Measurements from ENCODE around the gene PITPNM3.

The PITPNM3 gene

DNA sequence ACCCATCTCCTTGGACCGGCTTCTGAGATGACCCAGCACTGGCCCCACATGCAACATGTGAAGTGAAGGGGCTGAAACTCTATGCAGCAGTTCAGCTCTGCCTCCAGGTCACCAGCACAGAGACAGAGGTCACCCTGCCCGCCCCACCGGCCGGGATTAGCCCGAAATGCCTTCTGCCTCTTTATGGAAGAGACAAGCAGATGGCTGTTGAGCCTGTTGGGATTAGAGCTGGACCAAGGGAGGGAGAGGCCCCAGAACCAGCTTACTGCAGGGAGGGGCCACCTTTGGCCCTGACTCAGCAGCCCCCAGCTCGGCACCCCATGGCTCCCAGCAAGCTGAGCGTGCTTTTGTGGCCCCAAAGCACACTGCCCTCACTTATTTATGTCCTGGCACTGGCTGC lies 127.1 kb downstream of the PITPNM3 start:
- H3K27ac ChIP-seq = no peak overlapping the region
- TF ChIP-seq, protein P1, sequence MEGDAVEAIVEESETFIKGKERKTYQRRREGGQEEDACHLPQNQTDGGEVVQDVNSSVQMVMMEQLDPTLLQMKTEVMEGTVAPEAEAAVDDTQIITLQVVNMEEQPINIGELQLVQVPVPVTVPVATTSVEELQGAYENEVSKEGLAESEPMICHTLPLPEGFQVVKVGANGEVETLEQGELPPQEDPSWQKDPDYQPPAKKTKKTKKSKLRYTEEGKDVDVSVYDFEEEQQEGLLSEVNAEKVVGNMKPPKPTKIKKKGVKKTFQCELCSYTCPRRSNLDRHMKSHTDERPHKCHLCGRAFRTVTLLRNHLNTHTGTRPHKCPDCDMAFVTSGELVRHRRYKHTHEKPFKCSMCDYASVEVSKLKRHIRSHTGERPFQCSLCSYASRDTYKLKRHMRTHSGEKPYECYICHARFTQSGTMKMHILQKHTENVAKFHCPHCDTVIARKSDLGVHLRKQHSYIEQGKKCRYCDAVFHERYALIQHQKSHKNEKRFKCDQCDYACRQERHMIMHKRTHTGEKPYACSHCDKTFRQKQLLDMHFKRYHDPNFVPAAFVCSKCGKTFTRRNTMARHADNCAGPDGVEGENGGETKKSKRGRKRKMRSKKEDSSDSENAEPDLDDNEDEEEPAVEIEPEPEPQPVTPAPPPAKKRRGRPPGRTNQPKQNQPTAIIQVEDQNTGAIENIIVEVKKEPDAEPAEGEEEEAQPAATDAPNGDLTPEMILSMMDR (conservative IDR thresholded peaks at IDR 0.05) = no peak

DNA sequence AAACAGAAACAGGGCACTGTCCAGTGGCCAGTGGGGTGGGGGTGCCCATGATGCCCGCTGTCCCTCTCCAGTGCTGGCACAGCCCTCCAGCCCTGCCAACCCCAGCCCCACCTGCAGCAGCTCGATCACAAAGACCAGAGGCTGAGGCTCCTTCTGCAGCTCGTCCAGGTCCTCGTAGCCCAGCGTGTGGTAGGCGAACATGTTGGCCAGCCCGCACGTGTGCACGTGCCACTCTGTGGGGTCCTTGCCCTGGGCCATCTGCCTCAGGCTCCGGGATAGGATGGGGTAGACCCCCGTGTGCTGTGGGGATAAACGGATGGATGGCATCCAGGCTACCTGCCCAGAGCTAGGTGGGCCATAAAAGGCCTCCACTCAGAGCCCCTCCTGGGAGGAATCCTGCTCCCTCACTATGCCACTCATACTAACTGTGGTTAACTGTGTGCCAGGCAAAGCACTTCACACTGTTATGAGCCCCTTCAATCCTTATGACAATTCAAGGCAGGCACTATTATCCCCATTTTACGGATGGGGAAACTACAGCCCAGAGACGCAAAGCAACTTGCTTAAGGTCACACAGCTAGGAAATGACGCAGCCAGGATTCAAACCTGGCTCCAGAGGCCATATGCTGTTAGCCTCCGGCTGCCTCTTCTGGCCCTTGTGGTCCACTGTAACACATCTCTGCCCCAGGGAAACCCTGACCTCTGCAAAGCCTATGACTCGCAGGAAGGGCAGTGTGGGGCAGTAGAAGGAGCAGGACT lies 128.0 kb downstream of the PITPNM3 start:
- TF ChIP-seq, protein P1 (conservative IDR thresholded peaks at IDR 0.05) = no peak
- no peak overlapping the region for H3K27ac ChIP-seq

DNA sequence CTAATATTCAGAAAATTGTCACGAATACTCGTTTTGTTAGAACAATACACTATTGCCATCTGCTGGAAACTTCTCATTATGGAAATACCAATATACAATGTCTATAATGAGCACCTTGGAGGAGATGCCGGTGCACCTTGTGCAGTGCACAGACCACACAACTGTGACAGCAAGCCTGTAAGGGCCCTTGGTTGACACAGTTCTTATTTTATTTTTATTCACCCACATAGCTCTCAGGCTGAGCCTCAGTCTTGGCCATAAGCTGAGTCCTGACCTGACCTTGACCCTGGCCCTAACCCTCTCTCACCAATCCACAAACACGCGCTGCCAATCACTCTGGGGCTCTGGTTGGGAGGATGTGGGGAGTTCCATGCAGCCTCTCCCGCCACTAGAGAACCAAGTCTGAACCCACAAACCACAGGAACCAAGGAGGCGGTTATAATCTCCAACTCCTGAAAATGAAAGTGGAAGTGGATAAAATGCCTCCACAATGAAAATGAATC lies 129.0 kb downstream of the PITPNM3 start:
- no peak overlapping the region for H3K27ac ChIP-seq
- TF ChIP-seq, protein P1 (conservative IDR thresholded peaks at IDR 0.05) = no peak

DNA sequence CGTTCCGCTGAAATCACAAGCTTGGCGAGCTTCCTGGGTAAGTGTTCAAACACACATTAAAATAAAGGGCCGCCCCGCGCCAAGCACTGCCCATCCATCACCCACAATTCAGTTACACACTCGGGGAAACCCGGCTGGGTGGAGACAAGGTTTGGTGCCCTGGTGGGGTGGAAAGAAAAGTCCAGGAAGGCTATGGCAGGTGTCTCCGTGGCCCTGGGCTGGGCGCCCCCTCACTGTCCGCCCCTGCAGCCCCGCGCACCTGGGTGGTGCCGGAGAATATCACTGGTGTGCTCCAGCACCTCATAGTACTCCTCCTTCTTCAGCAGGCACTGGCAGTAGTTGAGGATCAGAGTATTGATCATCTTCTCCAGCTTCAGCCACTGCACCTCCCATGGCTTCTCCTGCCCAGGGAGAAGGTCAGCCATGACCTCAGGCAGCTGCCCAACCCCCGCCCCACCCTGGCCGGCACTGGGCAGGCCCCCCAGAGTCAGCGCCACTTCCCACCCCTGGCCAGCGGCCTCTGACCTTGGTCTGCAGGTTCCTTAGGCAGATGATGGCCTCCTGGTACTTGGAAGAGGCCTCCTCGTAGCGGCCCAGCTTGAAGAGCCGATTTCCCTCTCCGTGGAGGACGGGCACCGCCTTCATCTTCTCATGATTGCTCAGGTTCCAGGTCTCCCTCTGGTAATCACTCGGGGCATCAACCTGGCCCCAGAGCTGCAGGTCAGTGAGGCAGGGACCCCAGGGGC lies 129.8 kb downstream of the PITPNM3 start:
- TF ChIP-seq, protein P1 (conservative IDR thresholded peaks at IDR 0.05) = no peak

DNA sequence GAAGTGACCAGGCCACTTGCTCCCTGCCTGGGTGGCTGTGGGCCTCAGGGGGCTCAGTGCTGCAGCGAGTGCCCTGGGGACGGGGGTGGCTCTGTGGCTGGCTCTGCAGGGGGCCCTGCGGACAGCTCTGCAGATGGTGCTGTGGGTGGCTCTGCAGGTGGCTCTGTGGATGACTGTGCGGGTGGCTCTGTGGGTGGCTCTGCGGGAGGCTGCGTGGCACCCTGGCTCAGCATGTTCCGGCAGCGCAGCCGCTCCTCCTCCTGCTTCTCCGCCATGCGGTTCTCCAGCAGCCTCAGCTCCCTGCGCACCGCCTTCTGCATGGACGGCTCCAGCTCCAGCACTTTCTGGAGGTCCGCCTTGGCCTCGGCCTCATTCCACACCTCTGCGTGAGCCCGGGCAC lies 130.9 kb downstream of the PITPNM3 start:
- no peak overlapping the region for H3K27ac ChIP-seq
- TF ChIP-seq, protein P1 (conservative IDR thresholded peaks at IDR 0.05) = no peak

More for the DNA sequence above, 129.8 kb downstream of the PITPNM3 start:
- H3K27ac ChIP-seq = no peak overlapping the region

DNA sequence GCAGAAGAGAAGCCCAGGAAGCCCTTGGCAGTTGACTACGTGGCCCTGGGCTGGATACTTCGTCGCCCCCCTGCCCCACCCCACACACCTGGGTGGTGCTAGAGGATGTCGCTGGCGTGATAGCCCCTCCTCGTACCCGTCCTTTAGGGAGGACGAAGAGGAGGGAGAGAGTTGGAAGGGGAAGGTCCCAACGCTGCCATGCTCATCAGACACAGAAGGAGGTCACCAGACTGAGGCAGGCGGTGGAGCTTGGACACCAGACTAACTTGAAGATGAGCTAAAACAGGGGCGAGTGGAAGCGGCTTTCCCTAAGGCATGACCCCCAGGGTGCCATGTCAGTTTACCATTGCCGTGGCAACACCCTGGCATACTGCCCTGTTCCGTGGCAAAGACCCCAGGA lies 132.4 kb downstream of the PITPNM3 start:
- no peak overlapping the region for H3K27ac ChIP-seq
- TF ChIP-seq, protein P1 (conservative IDR thresholded peaks at IDR 0.05) = no peak

DNA sequence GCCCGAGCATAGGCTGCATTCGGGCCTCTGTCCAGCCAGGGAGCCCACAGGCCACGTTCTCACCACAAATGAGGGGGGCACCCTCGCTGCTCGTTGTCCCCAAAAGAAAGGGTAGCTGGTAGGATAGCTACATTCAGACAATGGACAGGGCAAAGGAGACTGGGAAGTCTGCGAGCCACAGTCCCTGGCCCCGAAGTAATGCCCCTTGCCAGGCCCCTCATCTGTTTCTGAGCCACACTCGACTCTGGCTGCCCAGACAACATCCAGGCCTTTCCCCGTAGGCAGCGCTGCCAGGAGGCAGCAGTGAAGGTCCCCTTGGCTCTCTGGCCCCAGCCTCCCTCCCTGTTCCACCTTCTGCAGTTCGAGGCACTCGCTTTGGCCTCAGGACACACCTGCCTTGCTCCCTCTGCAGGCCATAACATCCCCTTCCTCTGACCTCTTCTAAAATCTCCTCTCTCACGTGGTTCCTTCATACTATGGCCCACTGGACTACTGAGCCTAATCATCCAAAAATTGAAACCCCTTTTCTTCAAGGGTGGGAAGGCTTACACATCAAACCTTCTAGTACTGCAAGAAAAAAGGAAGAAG lies 133.6 kb downstream of the PITPNM3 start:
- TF ChIP-seq, protein P1 (conservative IDR thresholded peaks at IDR 0.05) = no peak
- no peak overlapping the region for H3K27ac ChIP-seq
